Heart right ventricle (tissue), 16 donors: ENCODE measurements around the gene RAB44. TPM values are rescaled to one million over a fixed set of nuclear protein-coding genes. Genes with fewer than 3 reads are reported as not detected.
"Not testable (repeated sequence)": the region's sequence is repeated elsewhere in the genome, so short reads cannot be mapped to it uniquely, and the experiment has no call there.

Source experiments
- ATAC-seq, 8 donors: fragments of 200-7000 bp; cut with Tn5 transposase; one replicate each; pipeline ENCODE4 v1.9.1; 2020; ENCODE audit warnings: mild to moderate bottlenecking in 8 of 8, moderate library complexity in 8 of 8, moderate number of reproducible peaks in 1 of 8
- DNase-seq, 2 donors: peaks; one replicate each; pipeline ENCODE4 v3.0.0-alpha.2; 2020
- H3K27ac ChIP-seq, 10 donors: fragments of 200-600 bp; sonication (generic) in 2 of 10; one replicate each; pipeline versions ENCODE4 v1.5.0 to v1.8.0; 2020 to 2022; ENCODE audit warnings: mild to moderate bottlenecking in 3 of 10
- H3K27me3 ChIP-seq, 7 donors: fragments of 200-600 bp; one replicate each; pipeline ENCODE4 v1.8.0; 2021 to 2022; ENCODE audit warnings: mild to moderate bottlenecking in 2 of 7
- H3K36me3 ChIP-seq, 9 donors: fragments of 200-600 bp; sonication (generic) in 1 of 9; one replicate each; pipeline versions ENCODE4 v1.5.0 to v1.8.0; 2020 to 2022; ENCODE audit warnings: mild to moderate bottlenecking in 2 of 9
- H3K4me1 ChIP-seq, 9 donors: fragments of 200-600 bp; sonication (generic) in 1 of 9; one replicate each; pipeline versions ENCODE4 v1.5.0 to v1.8.0; 2020 to 2022; ENCODE audit warnings: mild to moderate bottlenecking in 4 of 9
- H3K4me3 ChIP-seq, 10 donors: fragments of 200-600 bp; sonication (generic) in 2 of 10; one replicate each; pipeline versions ENCODE4 v1.5.0 to v1.8.0; 2020 to 2022; ENCODE audit warnings: mild to moderate bottlenecking in 7 of 10, moderate library complexity in 2 of 10
- H3K9me3 ChIP-seq, 11 donors: fragments of 200-600 bp in 10 of 11; sonication (generic) in 2 of 11; one replicate each; pipeline versions ENCODE4 v1.5.0 to v1.8.0; 2013 to 2022; ENCODE audit warnings: mild to moderate bottlenecking in 2 of 11, control low read depth in 1 of 11, moderate library complexity in 1 of 11
- WGBS, 2 donors: extraction: QIAGEN DNeasy Blood & Tissue Kit; methylation state at CpG; one replicate each; pipeline ENCODE4 v1.1.7; 2013; ENCODE audit warnings: inconsistent platforms in 1 of 2; 5-methylcytosine and 5-hydroxymethylcytosine counted together
- intact Hi-C, 10 donors: fragments of 100-400 bp; cut with DNase I; formaldehyde crosslinking; loops; one replicate each; pipeline versions ENCODE4 v1.11.1 to v1.14.2; 2022
- polyA plus RNA-seq, 2 donors: library from polyadenylated mRNA; stranded (reverse); fragments of 200-250 nt; gene quantifications; one replicate each; pipeline ENCODE4 v1.2.3, GENCODE V29; 2013
- total RNA-seq, 10 donors: library from RNA; stranded (reverse); fragmentation: NEBNext Ultra II Directional in 3 of 10; extraction: Animal tissue kit (Norgen Biotek cat#: 25700) in 3 of 10; gene quantifications; one replicate each; pipeline versions ENCODE4 v1.2.1 to v1.2.4, GENCODE V29; 2021 to 2023
- TF ChIP-seq, protein P1 (sequence below), 9 donors: fragments of 200-600 bp; sonication (generic) in 2 of 9; IDR thresholded peaks; one replicate each; pipeline versions ENCODE4 v1.5.0 to v1.8.0; 2021 to 2022; ENCODE audit warnings: antibody characterized with exemption in 9 of 9, mild to moderate bottlenecking in 5 of 9, moderate library complexity in 1 of 9
- donor health status: Arrhythmogenic right ventricular cardiomyopathy.
- donor health status: ischemic (EF 13 %, LVEDD 7.1; RV severe dilation, severe dysfunction).
- donor health status: healthy with polysubstance abuse.
- donor health status: DM: no; HTN: yes; CAD: no.
- donor health status: DM: no; HTN: no; CAD: no.
- donor health status: ischemic (EF 25% LVEDD 6.9; RV normal size, moderate dysfunction).
- donor health status: ischemic (EF 25% LVEDD 5.7; RV mildly dilated, moderate dysfunction).
- donor health status: healthy.
- donor health status: DM: yes; HTN: yes; CAD: no.
- donor health status: Ischemic cardiomyopathy.
- donor health status: ischemic (EF 35%, LVEDD 5.7; RV mildly dilated, moderate dysfunction).
- donor health status: nonischemic (EF 11% LVEDD 7.7; RV severe dilation, severe dysfunction).
- donor health status: DM: yes; HTN: yes; CAD: no.
- donor health status: PGD.
- donor health status: ischemic (EF 29% LVEDD 5.4; RV normal size, mild dysfunction).
- donor health status: nonischemic (EF 23%, LVEDD 6.1; RV moderate dilation, normal function).

The RAB44 gene
- total and polyA plus RNA-seq, 12 donors: 0.03 to 0.39 (median 0.06) TPM; not detected in 6

DNA sequence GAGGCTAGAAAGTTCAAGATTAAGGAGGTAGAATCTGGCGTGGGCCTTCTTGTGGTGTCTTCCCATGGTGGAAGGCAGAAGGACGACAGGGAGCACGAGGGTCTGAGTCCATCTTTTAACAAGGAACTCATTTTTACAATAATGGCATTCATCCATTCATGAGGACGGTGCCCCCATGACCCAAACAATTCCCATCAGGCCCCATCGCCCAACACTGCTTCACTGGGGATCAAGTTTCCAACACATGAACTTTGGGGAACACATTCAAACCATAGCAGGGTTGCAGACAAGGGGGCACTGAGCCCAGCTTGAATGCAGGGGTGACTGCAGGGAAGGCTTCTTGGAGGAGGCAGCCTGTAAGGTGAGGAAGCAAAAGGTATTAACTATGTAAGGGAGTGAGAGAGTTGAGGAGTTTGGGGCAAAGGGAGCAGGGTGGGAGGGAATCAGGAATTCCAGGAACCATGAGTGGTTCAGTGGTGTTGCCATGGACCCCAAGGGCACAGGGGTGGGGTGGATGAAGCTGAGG, 5.5 kb downstream of the RAB44 start:
- H3K36me3 ChIP-seq: no peaks in the 10 kb centered on the region
- no peak for ATAC-seq
- H3K27me3 ChIP-seq: no peaks in the 10 kb centered on the region
- no peak for DNase-seq
- 89 to 96% methylated on average over 5 of the region's 5 CpGs for WGBS, 2 donors
- H3K9me3 ChIP-seq: no peaks in the 10 kb centered on the region
- TF ChIP-seq, protein P1, sequence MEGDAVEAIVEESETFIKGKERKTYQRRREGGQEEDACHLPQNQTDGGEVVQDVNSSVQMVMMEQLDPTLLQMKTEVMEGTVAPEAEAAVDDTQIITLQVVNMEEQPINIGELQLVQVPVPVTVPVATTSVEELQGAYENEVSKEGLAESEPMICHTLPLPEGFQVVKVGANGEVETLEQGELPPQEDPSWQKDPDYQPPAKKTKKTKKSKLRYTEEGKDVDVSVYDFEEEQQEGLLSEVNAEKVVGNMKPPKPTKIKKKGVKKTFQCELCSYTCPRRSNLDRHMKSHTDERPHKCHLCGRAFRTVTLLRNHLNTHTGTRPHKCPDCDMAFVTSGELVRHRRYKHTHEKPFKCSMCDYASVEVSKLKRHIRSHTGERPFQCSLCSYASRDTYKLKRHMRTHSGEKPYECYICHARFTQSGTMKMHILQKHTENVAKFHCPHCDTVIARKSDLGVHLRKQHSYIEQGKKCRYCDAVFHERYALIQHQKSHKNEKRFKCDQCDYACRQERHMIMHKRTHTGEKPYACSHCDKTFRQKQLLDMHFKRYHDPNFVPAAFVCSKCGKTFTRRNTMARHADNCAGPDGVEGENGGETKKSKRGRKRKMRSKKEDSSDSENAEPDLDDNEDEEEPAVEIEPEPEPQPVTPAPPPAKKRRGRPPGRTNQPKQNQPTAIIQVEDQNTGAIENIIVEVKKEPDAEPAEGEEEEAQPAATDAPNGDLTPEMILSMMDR (IDR thresholded peaks at IDR 0.05): no peak
- H3K4me1 ChIP-seq: peaks cover 0 to 25% (median 0%) of the 10 kb centered on the region in 9 donors
- intact Hi-C loops: no loop called here
- no peak overlapping the region for H3K27ac ChIP-seq
- H3K4me3 ChIP-seq: no peak overlapping the region

DNA sequence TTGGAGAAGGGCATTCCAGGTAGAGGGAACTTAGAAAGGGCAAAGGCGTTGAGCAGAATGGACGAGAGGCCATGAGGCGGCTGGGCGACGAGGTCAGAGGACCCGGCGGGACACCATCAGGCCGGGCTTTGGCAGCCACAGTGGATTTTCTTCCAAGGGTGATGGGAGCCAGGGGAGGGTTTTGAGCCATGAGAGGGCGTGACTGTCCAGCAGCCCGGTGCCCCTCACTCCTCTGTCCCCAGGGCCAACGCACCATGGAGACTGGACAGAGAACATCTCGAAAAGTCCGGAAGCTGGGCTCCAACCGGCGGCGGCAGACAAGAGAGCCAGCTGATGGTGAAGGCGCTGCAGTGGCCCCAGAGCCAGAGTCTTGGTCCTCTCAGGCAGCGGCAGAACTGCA, 6.4 kb downstream of the RAB44 start:
- TF ChIP-seq, protein P1 (IDR thresholded peaks at IDR 0.05): no peak
- Histone ChIP-seq H3K27ac (no peak overlapping the region), H3K4me3 (no peak overlapping the region), H3K4me1 (peaks cover 0 to 21% (median 0%) of the 10 kb centered on the region in 9 donors), H3K27me3 (no peaks in the 10 kb centered on the region), H3K36me3 (no peaks in the 10 kb centered on the region), H3K9me3 (no peaks in the 10 kb centered on the region)
- intact Hi-C loops: no loop called here
- ATAC-seq (no peak), DNase-seq (no peak)
- 94 to 96% methylated on average over 18 of the region's 18 CpGs for WGBS, 2 donors

DNA sequence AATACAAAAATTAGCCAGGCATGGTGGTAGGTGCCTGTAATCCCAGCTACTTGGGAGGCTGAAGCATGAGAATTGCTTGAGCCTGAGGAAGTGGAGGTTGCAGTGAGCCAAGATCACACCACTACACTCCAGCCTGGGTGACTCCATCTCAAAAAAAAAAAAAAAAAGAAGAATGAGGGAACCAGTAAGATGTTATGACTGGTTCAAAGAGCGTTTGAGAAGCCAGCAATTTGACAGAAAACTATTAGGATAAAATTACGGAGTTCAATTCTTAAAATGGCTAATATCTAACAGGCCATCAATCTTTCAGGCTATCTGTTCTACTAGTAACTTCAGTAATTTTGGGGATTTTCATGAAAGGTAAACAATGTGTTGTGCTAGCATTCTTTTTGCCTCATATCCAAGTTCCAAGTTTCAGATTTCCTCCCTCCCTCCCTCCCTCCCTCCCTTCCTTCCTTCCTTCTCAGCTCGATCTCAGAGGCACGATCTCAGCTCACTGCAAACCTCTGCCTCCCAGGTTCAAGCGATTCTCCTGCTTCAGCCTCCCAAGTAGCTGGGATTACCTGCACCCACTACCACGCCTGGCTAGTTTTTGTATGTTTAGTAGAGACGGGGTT, 7.4 kb downstream of the RAB44 start:
- H3K9me3 ChIP-seq, H3K4me3 ChIP-seq, H3K27me3 ChIP-seq, ATAC-seq, H3K36me3 ChIP-seq, H3K27ac ChIP-seq, intact Hi-C loops, DNase-seq: not testable (repeated sequence)
- peaks cover 0 to 11% (median 0%) of the 10 kb centered on the region in 9 donors for H3K4me1 ChIP-seq
- WGBS, 2 donors: 75% methylated on average over 7 of the region's 7 CpGs

DNA sequence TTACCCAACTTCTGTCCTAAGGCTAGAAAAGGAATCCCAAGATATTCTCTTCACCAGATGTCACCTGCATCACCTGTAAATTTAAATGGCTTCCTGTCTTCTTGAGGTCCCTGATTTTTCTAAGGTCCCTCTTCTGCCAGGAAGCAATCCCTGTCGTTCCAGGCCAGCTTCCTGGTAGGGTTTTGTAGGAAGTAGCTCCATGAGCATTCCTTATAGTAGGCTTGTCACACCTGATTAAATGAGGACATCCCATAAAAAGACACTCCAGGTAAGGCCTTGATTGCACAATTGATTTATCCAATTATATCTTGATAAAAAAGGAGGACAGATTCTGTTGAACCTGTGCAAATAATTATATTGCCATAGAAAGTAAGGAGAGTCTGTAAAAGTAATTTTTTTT, 8.7 kb downstream of the RAB44 start:
- Histone ChIP-seq H3K36me3 (no peaks in the 10 kb centered on the region), H3K4me1 (peaks cover 0 to 4% (median 0%) of the 10 kb centered on the region in 9 donors), H3K9me3 (no peaks in the 10 kb centered on the region), H3K27ac (no peak overlapping the region), H3K27me3 (no peaks in the 10 kb centered on the region), H3K4me3 (no peak overlapping the region)
- WGBS, 2 donors: 50 to 68% methylated on average over 1 of the region's 1 CpG
- no peak for ATAC-seq
- no peak for DNase-seq
- TF ChIP-seq, protein P1 (IDR thresholded peaks at IDR 0.05): no peak
- intact Hi-C loops: no loop called here

DNA sequence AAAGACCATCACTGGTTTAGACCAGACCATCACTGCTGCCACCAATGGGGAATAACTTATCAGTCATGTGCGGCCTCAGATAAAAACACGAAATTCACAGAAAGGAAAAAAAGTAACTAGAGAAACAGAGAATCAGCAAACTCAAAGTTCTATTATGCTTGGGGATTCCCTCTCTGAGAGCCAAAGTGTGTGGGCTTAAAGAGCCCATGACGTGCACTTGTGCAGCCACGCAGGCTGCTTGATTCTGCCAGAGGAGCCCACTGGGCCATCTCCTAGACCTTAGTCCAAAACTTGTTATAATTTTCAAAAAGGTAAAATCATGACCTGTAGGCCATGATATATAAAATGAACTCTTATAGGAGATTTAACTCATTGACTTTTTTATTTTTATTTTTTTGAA, 15.2 kb downstream of the RAB44 start:
- Histone ChIP-seq H3K36me3 (no peaks in the 10 kb centered on the region), H3K9me3 (no peaks in the 10 kb centered on the region), H3K4me3 (no peak overlapping the region), H3K27me3 (no peaks in the 10 kb centered on the region), H3K4me1 (no peaks in the 10 kb centered on the region), H3K27ac (no peak overlapping the region)
- ATAC-seq (no peak), DNase-seq (no peak)
- TF ChIP-seq, protein P1 (IDR thresholded peaks at IDR 0.05): no peak
- WGBS, 2 donors: 84 to 88% methylated on average over 4 of the region's 4 CpGs
- intact Hi-C loops: no loop called here
